H9 (cell line): ENCODE data around the gene NGF. TPM values are rescaled to one million over a fixed set of nuclear protein-coding genes. Genes with fewer than 3 reads are reported as not detected.

Experiments
- DNase-seq: peaks from one replicate; pipeline ENCODE4 v3.0.0-alpha.2; 2017
- H2AFZ ChIP-seq: one replicate; pipeline ENCODE4 v1.6.1; 2013; ENCODE audit warnings: mild to moderate bottlenecking, low read length, control low read depth, moderate library complexity
- H2AK5ac ChIP-seq: 2 replicates; pipeline ENCODE4 v1.6.1; 2013; ENCODE audit warnings: low read length, control low read depth, mixed read lengths; ENCODE audit not compliant: insufficient read length
- H2BK120ac ChIP-seq: one replicate; pipeline ENCODE4 v1.6.1; 2013; ENCODE audit warnings: low read depth, mild to moderate bottlenecking, low read length, control low read depth, inconsistent platforms; ENCODE audit not compliant: poor library complexity, severe bottlenecking
- H2BK12ac ChIP-seq: 2 replicates; pipeline ENCODE4 v1.6.1; 2013; ENCODE audit warnings: low read length, control low read depth, mixed read lengths, low read depth; ENCODE audit not compliant: insufficient read length
- H2BK15ac ChIP-seq: 2 replicates; pipeline ENCODE4 v1.6.1; 2013; ENCODE audit warnings: low read depth, low read length, control low read depth
- H2BK20ac ChIP-seq: one replicate; pipeline ENCODE4 v1.6.1; 2013; ENCODE audit warnings: low read depth, mild to moderate bottlenecking, low read length, control low read depth, inconsistent platforms; ENCODE audit not compliant: poor library complexity, severe bottlenecking
- H2BK5ac ChIP-seq: 2 replicates; pipeline ENCODE4 v1.6.1; 2013; ENCODE audit warnings: low read length, control low read depth, mixed read lengths; ENCODE audit not compliant: insufficient read length
- H3K14ac ChIP-seq: 2 replicates; pipeline ENCODE4 v1.6.1; 2013; ENCODE audit warnings: low read length, control low read depth; ENCODE audit not compliant: insufficient read depth
- H3K18ac ChIP-seq: 2 replicates; pipeline ENCODE4 v1.6.1; 2013; ENCODE audit warnings: low read depth, mild to moderate bottlenecking, mixed read lengths, low read length, control low read depth; ENCODE audit not compliant: insufficient read length
- H3K23ac ChIP-seq: 2 replicates; pipeline ENCODE4 v1.6.1; 2013; ENCODE audit warnings: low read length, control low read depth, mixed read lengths, low read depth; ENCODE audit not compliant: insufficient read length
- H3K23me2 ChIP-seq: 2 replicates; pipeline ENCODE4 v1.6.1; 2013; ENCODE audit warnings: low read depth, mild to moderate bottlenecking, mixed read lengths, low read length, control low read depth; ENCODE audit not compliant: insufficient read length, poor library complexity, severe bottlenecking
- H3K27ac ChIP-seq: 2 replicates; pipeline ENCODE4 v1.5.1; 2013; ENCODE audit warnings: low read length, control low read depth, mixed read lengths, low read depth; ENCODE audit not compliant: insufficient read length
- H3K27me3 ChIP-seq: 2 replicates; pipeline ENCODE4 v1.6.1; 2013; ENCODE audit warnings: low read length, control low read depth, inconsistent platforms; ENCODE audit not compliant: insufficient read depth
- H3K4ac ChIP-seq: 2 replicates; pipeline ENCODE4 v1.6.1; 2013; ENCODE audit warnings: low read depth, mild to moderate bottlenecking, control low read depth, inconsistent platforms, low read length, moderate library complexity
- H3K4me1 ChIP-seq: 2 replicates; pipeline ENCODE4 v1.6.1; 2013; ENCODE audit warnings: low read length, control low read depth, inconsistent platforms; ENCODE audit not compliant: insufficient read depth
- H3K4me2 ChIP-seq: 2 replicates; pipeline ENCODE4 v1.6.1; 2013; ENCODE audit warnings: low read length, control low read depth, mixed read lengths; ENCODE audit not compliant: insufficient read length, insufficient read depth
- H3K56ac ChIP-seq: 2 replicates; pipeline ENCODE4 v1.6.1; 2013; ENCODE audit warnings: low read depth, mild to moderate bottlenecking, mixed read lengths, low read length, control low read depth; ENCODE audit not compliant: insufficient read length
- H3K79me1 ChIP-seq: 2 replicates; pipeline ENCODE4 v1.6.1; 2013; ENCODE audit warnings: low read depth, mild to moderate bottlenecking, moderate library complexity, low read length, control low read depth, inconsistent platforms; ENCODE audit not compliant: insufficient read depth, poor library complexity, severe bottlenecking
- H3K79me2 ChIP-seq: 2 replicates; pipeline ENCODE4 v1.6.1; 2013; ENCODE audit warnings: low read length, control low read depth, inconsistent platforms; ENCODE audit not compliant: insufficient read depth
- H3K9ac ChIP-seq: 2 replicates; pipeline ENCODE4 v1.6.1; 2013; ENCODE audit warnings: low read length, control low read depth, mixed read lengths; ENCODE audit not compliant: insufficient read length; ENCODE audit errors: extremely low read depth
- H3K9me3 ChIP-seq: one replicate; pipeline ENCODE4 v1.6.1; 2013; ENCODE audit warnings: low read depth, low read length, inconsistent platforms; ENCODE audit not compliant: control insufficient read depth
- H3T11ph ChIP-seq: one replicate; pipeline ENCODE4 v1.6.1; 2013; ENCODE audit warnings: mild to moderate bottlenecking, low read length, control low read depth, inconsistent platforms
- H4K20me1 ChIP-seq: one replicate; pipeline ENCODE4 v1.6.1; 2013; ENCODE audit not compliant: control insufficient read depth, insufficient read length, insufficient read depth
- H4K5ac ChIP-seq: 2 replicates; pipeline ENCODE4 v1.6.1; 2013; ENCODE audit warnings: low read depth, mild to moderate bottlenecking, mixed read lengths, low read length, control low read depth; ENCODE audit not compliant: insufficient read length
- H4K8ac ChIP-seq: replicated peaks from 2 replicates; pipeline ENCODE4 v1.6.1; 2013; ENCODE audit warnings: low read length, control low read depth, mixed read lengths, low read depth; ENCODE audit not compliant: insufficient read length
- H4K91ac ChIP-seq: 2 replicates; pipeline ENCODE4 v1.6.1; 2013; ENCODE audit warnings: low read depth, mild to moderate bottlenecking, moderate library complexity, mixed read lengths, low read length, control low read depth; ENCODE audit not compliant: insufficient read length
- H3K27ac Mint-ChIP-seq, 3 experiments: 2 replicates in 2 of 3; 3 replicates in 1 of 3; pipeline ENCODE4 v1.8.0; 2020 to 2021; ENCODE audit warnings: mixed read lengths in 3 of 3, mild to moderate bottlenecking in 1 of 3, moderate library complexity in 1 of 3
- H3K27me3 Mint-ChIP-seq: 2 replicates; pipeline ENCODE4 v1.8.0; 2021; ENCODE audit warnings: low read depth, mild to moderate bottlenecking, moderate library complexity, mixed read lengths
- H3K36me3 Mint-ChIP-seq, 3 experiments: 2 replicates in 2 of 3; 3 replicates in 1 of 3; pipeline ENCODE4 v1.8.0; 2020 to 2021; ENCODE audit warnings: low read depth in 3 of 3, mixed read lengths in 3 of 3; ENCODE audit not compliant: insufficient read depth in 1 of 3
- H3K4me1 Mint-ChIP-seq, 2 experiments: 2 replicates each; pipeline ENCODE4 v1.8.0; 2020; ENCODE audit warnings: mixed read lengths in 2 of 2
- H3K4me3 Mint-ChIP-seq, 2 experiments: 2 replicates in 1 of 2; 3 replicates in 1 of 2; pipeline ENCODE4 v1.8.0; 2020 to 2021; ENCODE audit warnings: mild to moderate bottlenecking in 2 of 2, mixed read lengths in 2 of 2, moderate library complexity in 1 of 2
- H3K9me3 Mint-ChIP-seq, 2 experiments: 2 replicates in 1 of 2; 3 replicates in 1 of 2; pipeline ENCODE4 v1.8.0; 2020; ENCODE audit warnings: mild to moderate bottlenecking in 2 of 2, mixed read lengths in 2 of 2, moderate library complexity in 1 of 2
- CTCF ChIP-seq: fragments of 200-600 bp; sonication (generic); conservative IDR thresholded peaks from 3 replicates; pipeline ENCODE4 v1.8.0; 2021; ENCODE audit warnings: antibody characterized with exemption, mild to moderate bottlenecking
- WGBS: extraction: QIAGEN DNeasy Blood & Tissue Kit; methylation state at CpG from one replicate; pipeline ENCODE4 v1.1.7; 2013; ENCODE audit warnings: missing lambda C conversion rate, low lambda C conversion rate, mixed read lengths; ENCODE audit not compliant: insufficient read length; ENCODE audit errors: extremely low coverage; 5-methylcytosine and 5-hydroxymethylcytosine counted together
- total RNA-seq: library from RNA; stranded (reverse); gene quantifications from 2 replicates; pipeline ENCODE4 v1.2.1, GENCODE V29; 2021

NGF gene
- total RNA-seq, 1 experiment from 2014 or later, result 0.22 TPM

GRCh38 chr1:115322631-115323030 lies 15.4 kb downstream of the NGF start:
- Histone ChIP-seq H3T11ph (no peak overlapping the region), H2BK20ac (no peak overlapping the region), H2AK5ac (no peak overlapping the region), H2BK5ac (no peak overlapping the region), H3K23me2 (no peaks in the 10 kb centered on the region), H2BK12ac (no peak overlapping the region), H2BK15ac (no peak overlapping the region), H3K23ac (no peak overlapping the region), H3K9ac (no peak overlapping the region), H2AFZ (no peak overlapping the region), H3K4ac (no peak overlapping the region), H4K5ac (no peak overlapping the region), H4K8ac (no peak overlapping the region), H3K79me2 (no peaks in the 10 kb centered on the region), H3K79me1 (no peaks in the 10 kb centered on the region), H2BK120ac (no peak overlapping the region), H3K9me3 (no peaks in the 10 kb centered on the region), H3K27me3 (no peaks in the 10 kb centered on the region), H3K27ac (no peak overlapping the region), H3K4me1 (no peaks in the 10 kb centered on the region), H4K20me1 (no peaks in the 10 kb centered on the region), H3K4me2 (no peak overlapping the region), H3K18ac (no peak overlapping the region), H4K91ac (no peak overlapping the region), H3K14ac (no peak overlapping the region), H3K56ac (no peak overlapping the region)
- TF ChIP-seq CTCF, result no peak
- no peaks in the 10 kb centered on the region; a peak in 1 of 7 replicates for H3K36me3 Mint-ChIP-seq
- H3K4me3 Mint-ChIP-seq, result no peak overlapping the region
- H3K27ac Mint-ChIP-seq, result no peak overlapping the region
- no peaks in the 10 kb centered on the region for H3K9me3 Mint-ChIP-seq
- WGBS, result no CpG with 5 or more reads among the region's 3 CpGs
- H3K27me3 Mint-ChIP-seq, result peaks cover 5% of the 10 kb centered on the region
- H3K4me1 Mint-ChIP-seq, result peaks cover 10 to 12% of the 10 kb centered on the region in 2 experiments
- no peak for DNase-seq
